Activated B cell treated with CpG ODN at 0.5 μM for 24 hours (primary cell): ENCODE measurements around the gene DDX3X. TPM values are rescaled to one million over a fixed set of nuclear protein-coding genes. Genes with fewer than 3 reads are reported as not detected.

Experiments used
- ATAC-seq: fragments of 200-7000 bp; cut with Tn5 transposase; one replicate; pipeline ENCODE4 v1.10.0; 2021; ENCODE audit warnings: low read depth, mild to moderate bottlenecking, moderate library complexity
- CTCF ChIA-PET: fragments of 350-600 bp; sonication (Branson Sonifier 250); formaldehyde crosslinking; loops from one replicate; lab custom pipeline; 2021; ENCODE audit warnings: antibody characterized with exemption; lab: Charles Lee
- POLR2A ChIA-PET: fragments of 350-600 bp; sonication (Branson Sonifier 250); formaldehyde crosslinking; loops from one replicate; lab custom pipeline; 2021; ENCODE audit warnings: antibody characterized with exemption; lab: Charles Lee
- DNase-seq: peaks from one replicate; pipeline ENCODE4 v3.0.0; 2022
- H3K27ac Mint-ChIP-seq: one replicate; pipeline ENCODE4 v1.8.0; 2020; ENCODE audit warnings: mixed read lengths
- H3K27me3 Mint-ChIP-seq: one replicate; pipeline ENCODE4 v1.8.0; 2021; ENCODE audit warnings: mixed read lengths
- H3K36me3 Mint-ChIP-seq: one replicate; pipeline ENCODE4 v1.8.0; 2021; ENCODE audit warnings: low read depth, mixed read lengths
- H3K4me1 Mint-ChIP-seq: one replicate; pipeline ENCODE4 v1.8.0; 2021; ENCODE audit warnings: mixed read lengths
- H3K4me3 Mint-ChIP-seq: one replicate; pipeline ENCODE4 v1.8.0; 2020; ENCODE audit warnings: mild to moderate bottlenecking, mixed read lengths
- H3K9me3 Mint-ChIP-seq: one replicate; pipeline ENCODE4 v1.8.0; 2020; ENCODE audit warnings: mixed read lengths
- intact Hi-C: fragments of 100-400 bp; cut with micrococcal nuclease; formaldehyde crosslinking; loops from one replicate; pipeline ENCODE4 v1.15.1; 2024
- total RNA-seq: library from RNA; stranded (reverse); gene quantifications from 2 replicates; pipeline ENCODE4 v1.2.3, GENCODE V29; 2022
- TF ChIP-seq, protein P1 (sequence below): fragments of 200-600 bp; IDR thresholded peaks from one replicate; pipeline ENCODE4 v1.8.0; 2022; ENCODE audit warnings: antibody characterized with exemption, mild to moderate bottlenecking

DDX3X gene
- total RNA-seq, 1 donor from 2014 or later = 247 TPM

DNA sequence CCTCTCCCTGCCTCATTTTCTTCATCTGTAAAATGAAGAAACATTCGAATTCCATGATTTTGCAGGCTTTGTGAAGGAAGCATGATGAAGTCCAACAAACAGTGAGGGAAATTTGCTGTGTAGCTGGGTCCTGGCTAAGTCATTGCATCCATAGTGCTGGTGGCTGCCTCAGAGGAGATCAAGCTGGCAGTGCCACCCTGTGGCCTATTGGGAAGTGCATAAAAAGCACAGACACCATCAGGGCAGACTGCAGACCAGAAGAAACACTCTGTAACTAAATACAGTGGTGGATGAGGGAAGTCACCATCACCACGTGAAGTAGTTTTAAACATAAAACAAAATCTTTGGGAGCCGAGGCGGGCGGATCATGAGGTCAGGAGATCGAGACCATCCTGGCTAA, 40.7 kb upstream of the DDX3X start:
- CTCF ChIA-PET = no interaction called here
- H3K27ac Mint-ChIP-seq = no peak overlapping the region
- intact Hi-C loops = no loop called here
- POLR2A ChIA-PET = no interaction called here
- TF ChIP-seq, protein P1, sequence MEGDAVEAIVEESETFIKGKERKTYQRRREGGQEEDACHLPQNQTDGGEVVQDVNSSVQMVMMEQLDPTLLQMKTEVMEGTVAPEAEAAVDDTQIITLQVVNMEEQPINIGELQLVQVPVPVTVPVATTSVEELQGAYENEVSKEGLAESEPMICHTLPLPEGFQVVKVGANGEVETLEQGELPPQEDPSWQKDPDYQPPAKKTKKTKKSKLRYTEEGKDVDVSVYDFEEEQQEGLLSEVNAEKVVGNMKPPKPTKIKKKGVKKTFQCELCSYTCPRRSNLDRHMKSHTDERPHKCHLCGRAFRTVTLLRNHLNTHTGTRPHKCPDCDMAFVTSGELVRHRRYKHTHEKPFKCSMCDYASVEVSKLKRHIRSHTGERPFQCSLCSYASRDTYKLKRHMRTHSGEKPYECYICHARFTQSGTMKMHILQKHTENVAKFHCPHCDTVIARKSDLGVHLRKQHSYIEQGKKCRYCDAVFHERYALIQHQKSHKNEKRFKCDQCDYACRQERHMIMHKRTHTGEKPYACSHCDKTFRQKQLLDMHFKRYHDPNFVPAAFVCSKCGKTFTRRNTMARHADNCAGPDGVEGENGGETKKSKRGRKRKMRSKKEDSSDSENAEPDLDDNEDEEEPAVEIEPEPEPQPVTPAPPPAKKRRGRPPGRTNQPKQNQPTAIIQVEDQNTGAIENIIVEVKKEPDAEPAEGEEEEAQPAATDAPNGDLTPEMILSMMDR = no peak
- peaks cover 2% of the 10 kb centered on the region for H3K9me3 Mint-ChIP-seq
- H3K36me3 Mint-ChIP-seq = no peaks in the 10 kb centered on the region
- H3K4me1 Mint-ChIP-seq = no peaks in the 10 kb centered on the region
- no peak overlapping the region for H3K4me3 Mint-ChIP-seq
- DNase-seq (no peak), ATAC-seq (no peak)
- no peaks in the 10 kb centered on the region for H3K27me3 Mint-ChIP-seq

DNA sequence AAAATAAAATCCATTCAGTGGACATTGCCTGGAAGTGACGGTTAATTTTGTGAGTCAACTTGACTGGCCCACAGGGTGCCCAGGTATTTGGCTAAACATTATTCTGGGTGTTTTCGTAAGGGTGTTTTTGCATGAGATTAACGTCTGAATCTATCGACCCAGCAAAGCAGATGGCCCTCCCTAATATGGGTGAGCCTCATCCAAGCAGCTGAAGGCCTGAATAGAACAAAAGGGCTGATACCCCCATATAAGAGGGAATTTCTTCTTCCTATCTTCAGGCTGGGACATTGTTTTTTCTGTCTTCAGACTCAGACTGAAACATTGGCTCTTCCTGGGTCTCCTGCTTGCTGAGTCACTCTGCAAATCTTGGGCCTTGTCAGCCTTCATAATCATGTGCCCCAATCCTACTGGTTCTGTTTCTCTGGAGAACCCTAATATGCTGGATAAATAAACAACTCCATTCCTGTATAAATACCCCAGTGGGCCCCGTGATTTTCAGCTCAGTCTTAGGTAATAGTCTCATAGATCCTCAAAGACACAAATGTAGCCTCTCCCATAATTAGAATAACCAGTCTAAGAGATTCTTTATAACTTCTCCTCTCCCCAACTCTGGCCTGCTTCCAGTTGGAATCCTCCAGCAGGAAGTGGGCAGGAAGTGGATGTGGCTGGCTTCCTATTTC, 33.1 kb upstream of the DDX3X start:
- ATAC-seq (no peak), DNase-seq (no peak)
- peaks cover 3% of the 10 kb centered on the region for H3K4me1 Mint-ChIP-seq
- intact Hi-C loops = no loop called here
- H3K36me3 Mint-ChIP-seq = no peaks in the 10 kb centered on the region
- TF ChIP-seq, protein P1 = no peak
- H3K27ac Mint-ChIP-seq = no peak overlapping the region
- H3K4me3 Mint-ChIP-seq = no peak overlapping the region
- no peaks in the 10 kb centered on the region for H3K9me3 Mint-ChIP-seq
- ChIA-PET POLR2A (interaction anchor here (0.6 kb wide), 1 partner anchor 9 kb away, joined by 9 read pairs; no protein-coding TSS in a partner anchor), CTCF (no interaction called here)
- H3K27me3 Mint-ChIP-seq = no peaks in the 10 kb centered on the region

DNA sequence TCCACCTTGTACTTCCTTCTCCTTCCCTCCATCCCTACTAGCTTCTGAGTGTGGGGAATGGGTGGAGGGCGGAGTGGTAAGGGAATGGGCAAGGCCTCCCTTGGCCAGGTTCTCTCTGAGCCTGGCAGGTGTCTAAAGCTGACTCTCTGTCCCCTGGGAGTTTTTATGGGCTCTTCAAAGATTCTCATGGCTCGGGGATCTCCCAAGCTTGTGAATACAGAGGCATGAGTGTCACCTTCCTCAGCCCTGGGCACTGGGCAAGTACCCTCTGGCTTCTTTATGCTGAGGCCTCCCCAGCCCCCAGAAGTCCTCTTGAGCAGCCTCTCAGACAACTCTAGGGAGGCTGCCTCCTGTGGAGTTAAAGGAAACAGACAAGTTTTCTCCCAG, 32.5 kb upstream of the DDX3X start:
- H3K27me3 Mint-ChIP-seq = no peaks in the 10 kb centered on the region
- intact Hi-C loops = no loop called here

DNA sequence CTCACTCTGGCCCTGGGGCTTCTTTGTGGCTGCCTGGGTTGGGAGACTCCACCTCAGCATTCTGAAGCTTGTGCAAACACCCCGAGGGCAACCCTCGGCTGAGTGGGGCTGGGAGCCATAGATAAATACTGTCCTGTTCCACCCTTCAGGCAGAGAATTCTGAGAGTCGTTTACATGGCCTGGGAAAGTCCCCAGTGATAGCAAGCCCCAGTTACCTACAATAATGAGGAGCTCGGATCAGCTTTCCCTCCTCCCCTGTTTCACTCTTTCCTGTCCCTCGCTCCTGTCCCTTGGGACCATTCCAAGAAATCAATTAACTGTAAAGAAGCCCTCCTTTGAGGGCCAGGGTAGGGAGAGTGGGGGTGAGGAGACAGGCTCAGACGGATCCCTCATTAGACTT, 31.6 kb upstream of the DDX3X start:
- ChIA-PET CTCF (no interaction called here), POLR2A (no interaction called here)
- H3K27ac Mint-ChIP-seq = no peak overlapping the region
- no peak overlapping the region for H3K4me3 Mint-ChIP-seq
- no peak for DNase-seq
- no peaks in the 10 kb centered on the region for H3K27me3 Mint-ChIP-seq
- intact Hi-C loops = no loop called here
- peaks cover 3% of the 10 kb centered on the region for H3K4me1 Mint-ChIP-seq
- H3K9me3 Mint-ChIP-seq = no peaks in the 10 kb centered on the region
- ATAC-seq = no peak
- H3K36me3 Mint-ChIP-seq = no peaks in the 10 kb centered on the region
- TF ChIP-seq, protein P1 = no peak

More for the DNA sequence above, 32.5 kb upstream of the DDX3X start:
- DNase-seq (no peak), ATAC-seq (peak; percentile 49)
- POLR2A ChIA-PET = interaction anchor here (0.6 kb wide), 1 partner anchor 8 kb away, joined by 9 read pairs; no protein-coding TSS in a partner anchor
- CTCF ChIA-PET = no interaction called here
- Mint-ChIP-seq H3K4me1 (peaks cover 3% of the 10 kb centered on the region), H3K4me3 (no peak overlapping the region), H3K36me3 (no peaks in the 10 kb centered on the region), H3K27ac (no peak overlapping the region), H3K9me3 (no peaks in the 10 kb centered on the region)
- TF ChIP-seq, protein P1 = no peak

DNA sequence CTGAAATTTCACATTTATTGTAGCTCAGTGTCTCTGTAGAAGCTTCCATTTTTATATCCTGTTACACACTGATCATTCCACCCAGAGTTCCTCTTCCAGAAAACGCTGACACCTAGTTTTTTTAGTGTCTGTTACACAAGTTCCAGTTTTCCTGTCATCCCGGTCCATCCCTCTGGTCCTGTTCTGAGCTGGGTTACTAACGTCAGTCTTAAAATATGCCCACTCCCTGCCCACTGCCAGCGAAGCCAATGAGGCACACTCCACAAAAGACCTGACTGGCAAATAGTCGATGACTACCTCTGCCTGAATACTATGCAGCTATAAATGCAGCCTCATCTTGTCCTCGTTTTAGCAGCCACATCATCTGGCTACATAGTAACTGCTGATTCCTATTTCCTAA, 30.9 kb upstream of the DDX3X start:
- DNase-seq (no peak), ATAC-seq (no peak)
- ChIA-PET POLR2A (no interaction called here), CTCF (no interaction called here)
- Mint-ChIP-seq H3K36me3 (no peaks in the 10 kb centered on the region), H3K9me3 (no peaks in the 10 kb centered on the region), H3K4me1 (peaks cover 3% of the 10 kb centered on the region), H3K4me3 (no peak overlapping the region), H3K27ac (no peak overlapping the region), H3K27me3 (no peaks in the 10 kb centered on the region)
- TF ChIP-seq, protein P1 = no peak
- intact Hi-C loops = no loop called here
